GM12801 (cell line): ENCODE results near the gene TCP11L2.

Experiments
- CTCF ChIP-seq: IDR thresholded peaks from one replicate; pipeline ENCODE4 v1.5.1; 2011; ENCODE audit warnings: control low read depth; ENCODE audit not compliant: insufficient read length; ENCODE audit errors: extremely low read depth

TCP11L2 gene

GRCh38 chr12:106292339-106292738 is 10.2 kb upstream of the TCP11L2 start:
- no peak for TF ChIP-seq CTCF

- TF ChIP-seq CTCF, result no peak
These were observed 6.2 kb upstream of the TCP11L2 start for GRCh38 chr12:106296179-106296877.

- no peak for TF ChIP-seq CTCF
These were observed 5.5 kb upstream of the TCP11L2 start for GRCh38 chr12:106297075-106297474.

GRCh38 chr12:106297681-106298080 is 4.9 kb upstream of the TCP11L2 start:
- TF ChIP-seq CTCF, result no peak

- no peak for TF ChIP-seq CTCF
These were observed 3.2 kb upstream of the TCP11L2 start for GRCh38 chr12:106299202-106299774.

- TF ChIP-seq CTCF, result no peak
These were observed 1.8 kb upstream of the TCP11L2 start for GRCh38 chr12:106300761-106301160.

GRCh38 chr12:106301241-106301610 is 1.3 kb upstream of the TCP11L2 start:
- TF ChIP-seq CTCF, result no peak
